GM12873 (cell line): Measurements from ENCODE around the gene CALY.

Experiments
- TF ChIP-seq, protein P1 (sequence below): IDR thresholded peaks from 2 replicates; pipeline ENCODE4 v1.5.1; 2012; ENCODE audit warnings: low read depth, mild to moderate bottlenecking, moderate library complexity, low read length, control low read depth; ENCODE audit not compliant: insufficient read depth; ENCODE audit errors: missing control alignments

Gene CALY

DNA sequence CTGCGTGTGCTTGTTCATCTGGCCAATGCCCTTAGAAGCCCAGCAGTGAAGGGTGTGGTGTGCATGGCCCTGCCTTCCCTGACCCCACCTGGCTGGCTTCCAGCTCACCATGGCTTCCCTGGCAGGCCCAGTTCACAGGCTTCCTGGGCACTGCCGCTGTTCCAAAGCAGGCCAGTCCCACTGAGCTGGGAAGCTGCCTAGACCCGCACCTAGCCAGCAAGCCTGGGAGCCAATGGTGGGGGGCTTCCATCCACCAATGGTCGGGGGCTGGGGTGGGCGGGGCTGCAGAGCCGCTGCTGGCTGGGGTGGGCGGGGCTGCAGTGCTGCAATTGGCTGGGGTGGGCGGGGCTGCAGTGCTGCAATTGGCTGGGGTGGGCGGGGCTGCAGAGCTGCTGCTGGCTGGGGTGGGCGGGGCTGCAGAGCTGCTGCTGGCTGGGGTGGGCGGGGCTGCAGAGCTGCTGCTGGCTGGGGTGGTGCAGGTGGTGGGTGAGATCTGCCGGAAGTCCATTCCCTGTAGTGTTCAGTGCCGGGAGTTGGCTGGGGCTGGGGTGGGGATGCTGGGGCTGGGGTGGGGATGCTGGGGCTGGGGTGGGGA is 12.4 kb downstream of the CALY start:
- TF ChIP-seq, protein P1, sequence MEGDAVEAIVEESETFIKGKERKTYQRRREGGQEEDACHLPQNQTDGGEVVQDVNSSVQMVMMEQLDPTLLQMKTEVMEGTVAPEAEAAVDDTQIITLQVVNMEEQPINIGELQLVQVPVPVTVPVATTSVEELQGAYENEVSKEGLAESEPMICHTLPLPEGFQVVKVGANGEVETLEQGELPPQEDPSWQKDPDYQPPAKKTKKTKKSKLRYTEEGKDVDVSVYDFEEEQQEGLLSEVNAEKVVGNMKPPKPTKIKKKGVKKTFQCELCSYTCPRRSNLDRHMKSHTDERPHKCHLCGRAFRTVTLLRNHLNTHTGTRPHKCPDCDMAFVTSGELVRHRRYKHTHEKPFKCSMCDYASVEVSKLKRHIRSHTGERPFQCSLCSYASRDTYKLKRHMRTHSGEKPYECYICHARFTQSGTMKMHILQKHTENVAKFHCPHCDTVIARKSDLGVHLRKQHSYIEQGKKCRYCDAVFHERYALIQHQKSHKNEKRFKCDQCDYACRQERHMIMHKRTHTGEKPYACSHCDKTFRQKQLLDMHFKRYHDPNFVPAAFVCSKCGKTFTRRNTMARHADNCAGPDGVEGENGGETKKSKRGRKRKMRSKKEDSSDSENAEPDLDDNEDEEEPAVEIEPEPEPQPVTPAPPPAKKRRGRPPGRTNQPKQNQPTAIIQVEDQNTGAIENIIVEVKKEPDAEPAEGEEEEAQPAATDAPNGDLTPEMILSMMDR = no peak

DNA sequence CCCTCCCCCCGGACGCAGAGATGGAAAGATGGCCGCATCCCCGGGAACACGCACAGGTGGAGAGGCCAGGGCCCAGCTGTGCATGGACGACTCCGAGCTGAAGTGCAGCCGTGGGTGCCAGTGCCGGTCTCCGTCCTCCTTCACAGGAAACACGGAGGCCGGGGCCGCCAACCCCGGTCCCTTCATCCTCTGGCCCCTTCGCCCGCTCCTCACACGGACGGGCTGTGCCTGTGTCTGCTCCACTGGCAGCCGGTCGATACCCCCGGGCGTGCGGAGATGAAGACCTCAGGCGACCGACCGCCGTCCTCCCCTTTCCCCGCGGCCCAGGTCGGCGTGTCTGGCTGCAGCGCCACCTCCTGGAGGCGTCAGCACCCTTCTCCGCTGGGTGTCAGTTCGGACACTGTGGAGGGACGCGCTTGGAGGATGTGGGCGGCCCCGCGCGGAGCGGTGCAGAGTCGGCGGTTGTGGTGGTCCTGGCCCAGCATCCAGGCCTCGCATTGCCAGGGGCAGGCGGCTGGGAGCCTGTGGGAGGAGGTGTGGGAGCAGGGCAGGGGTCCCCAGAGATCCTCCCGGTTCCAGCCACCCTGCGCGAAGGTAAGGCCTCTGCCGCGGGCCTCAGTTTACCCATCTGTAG is 18.1 kb downstream of the CALY start:
- TF ChIP-seq, protein P1 = peak; percentile 69

DNA sequence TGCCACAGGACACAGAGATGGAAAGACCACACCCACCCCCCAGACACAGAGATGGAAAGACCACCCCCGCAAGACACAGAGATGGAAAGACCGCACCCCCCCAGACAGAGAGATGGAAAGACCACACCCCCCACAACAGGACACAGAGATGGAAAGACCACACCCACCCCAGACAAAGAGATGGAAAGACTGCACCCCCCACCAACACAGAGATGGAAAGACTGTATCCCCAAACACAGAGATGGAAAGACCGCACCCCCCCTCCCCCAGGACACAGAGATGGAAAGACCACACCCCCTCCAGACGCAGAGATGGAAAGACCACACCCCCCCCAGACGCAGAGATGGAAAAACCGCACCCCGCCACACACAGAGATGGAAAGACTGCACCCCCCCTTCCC is 20.0 kb downstream of the CALY start:
- TF ChIP-seq, protein P1 = no peak

DNA sequence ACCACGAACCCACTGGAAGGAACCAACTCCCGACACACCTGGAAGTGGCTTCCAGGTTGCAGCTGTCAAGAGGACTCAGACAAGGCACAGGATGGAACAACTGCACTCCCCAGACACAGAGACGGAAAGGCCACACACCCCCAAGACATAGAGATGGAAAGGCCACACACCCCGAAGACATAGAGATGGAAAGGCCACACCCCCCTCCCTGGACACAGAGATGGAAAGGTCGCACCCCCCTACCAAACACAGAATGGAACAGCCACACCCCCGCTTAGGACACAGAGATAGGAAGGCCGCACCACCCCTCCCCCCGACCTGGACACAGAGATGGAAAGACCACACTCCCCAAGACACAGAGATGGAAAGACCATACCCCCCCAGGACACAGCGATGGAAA is 20.4 kb downstream of the CALY start:
- TF ChIP-seq, protein P1 = no peak

DNA sequence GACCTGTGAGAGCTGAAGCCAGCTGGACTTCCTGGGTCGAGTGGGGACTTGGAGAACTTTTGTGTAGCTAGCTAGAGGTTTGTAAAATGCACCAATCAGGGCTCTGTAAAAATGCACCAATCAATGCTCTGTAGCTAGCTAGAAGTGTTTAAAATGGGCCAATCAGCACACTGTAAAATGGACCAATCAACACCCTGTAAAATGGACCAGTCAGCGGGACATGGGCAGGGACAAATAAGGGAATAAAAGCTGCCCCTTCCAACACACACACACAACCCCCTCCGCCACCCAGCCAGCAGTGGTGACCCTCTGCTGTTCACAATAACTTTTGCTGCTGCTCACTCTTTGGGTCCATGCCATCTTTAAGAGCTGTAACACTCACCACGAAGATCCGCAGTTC is 20.8 kb downstream of the CALY start:
- TF ChIP-seq, protein P1 = no peak

DNA sequence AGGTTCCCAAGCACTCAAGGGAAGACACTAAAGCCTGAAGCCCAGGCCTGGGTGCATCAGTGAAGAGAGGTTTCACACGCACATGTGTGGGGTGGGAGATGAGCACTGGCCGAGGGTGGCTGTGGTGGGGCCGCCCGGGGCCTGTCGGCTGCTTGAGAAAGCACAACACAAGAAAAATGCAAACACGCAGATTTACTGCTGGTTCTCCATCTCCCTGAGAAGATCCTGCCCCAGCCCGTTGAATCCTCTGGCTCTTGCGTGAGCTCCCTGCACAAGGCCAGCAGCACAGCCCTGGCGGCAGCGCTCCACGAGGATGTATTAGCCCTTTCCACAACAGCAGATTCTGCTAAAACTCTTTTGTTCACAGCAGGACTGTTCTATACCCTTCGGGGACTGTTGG is 21.8 kb downstream of the CALY start:
- TF ChIP-seq, protein P1 = no peak

DNA sequence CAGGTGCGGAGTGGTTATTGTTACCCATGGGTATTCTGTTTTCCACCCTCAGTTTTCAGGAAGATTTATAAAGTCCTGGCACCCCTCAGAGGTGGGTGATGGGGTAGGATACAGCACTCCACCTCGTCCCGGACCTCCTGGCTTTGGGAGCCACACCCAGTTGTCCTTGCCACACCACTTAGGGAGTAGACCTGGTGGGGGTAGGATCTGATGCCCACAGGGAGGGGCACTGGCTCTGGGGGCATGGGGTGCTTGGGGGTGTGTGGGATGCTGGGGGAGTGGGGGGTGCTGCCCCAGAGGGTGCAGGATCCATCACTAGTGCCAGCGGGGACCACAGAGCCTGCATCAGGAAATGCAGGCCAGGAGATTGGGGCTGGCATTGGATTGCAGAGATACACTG is 23.5 kb downstream of the CALY start:
- TF ChIP-seq, protein P1 = no peak
